GM18502 (cell line): Measurements from ENCODE around the gene HOXC9.

Source experiments
- ATAC-seq: cut with Tn5 transposase; IDR thresholded peaks from one replicate; pipeline ENCODE4 v1.9.1; 2021; ENCODE audit warnings: mild to moderate bottlenecking; ENCODE audit not compliant: unreplicated experiment, poor library complexity

The HOXC9 gene

DNA sequence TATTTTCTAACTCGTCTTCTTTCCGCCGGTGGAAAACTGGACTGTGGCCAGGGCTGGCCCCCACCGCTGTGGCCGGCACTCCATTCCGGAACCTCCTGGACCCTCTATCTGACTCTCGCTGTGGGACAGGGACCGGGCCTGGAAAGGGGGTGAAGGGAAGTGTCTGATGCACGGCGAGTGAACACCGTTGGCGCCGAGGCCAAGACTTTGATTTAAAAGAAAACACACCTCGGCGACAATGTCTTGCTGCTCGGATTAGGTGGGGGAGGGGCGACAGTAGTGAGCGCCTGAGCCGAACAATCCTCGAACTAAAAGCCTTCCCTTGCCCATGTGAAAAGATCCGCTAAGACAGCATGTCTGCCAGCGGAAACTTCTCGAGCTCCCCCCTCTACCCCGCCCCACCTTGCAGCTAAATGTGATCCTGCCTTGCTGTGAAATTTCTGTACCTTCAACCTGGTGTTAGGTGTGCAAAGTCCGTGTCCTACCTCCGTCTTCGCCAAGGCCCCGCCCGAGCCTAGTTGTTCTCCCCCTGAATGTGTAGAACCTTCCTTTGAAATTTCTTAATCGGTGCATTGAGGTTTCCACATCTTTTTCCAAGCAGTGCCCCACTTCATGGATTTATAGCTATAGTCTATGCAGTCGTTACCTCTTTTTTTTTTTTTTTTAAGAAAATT lies 24.3 kb upstream of the HOXC9 start:
- no peak for ATAC-seq

DNA sequence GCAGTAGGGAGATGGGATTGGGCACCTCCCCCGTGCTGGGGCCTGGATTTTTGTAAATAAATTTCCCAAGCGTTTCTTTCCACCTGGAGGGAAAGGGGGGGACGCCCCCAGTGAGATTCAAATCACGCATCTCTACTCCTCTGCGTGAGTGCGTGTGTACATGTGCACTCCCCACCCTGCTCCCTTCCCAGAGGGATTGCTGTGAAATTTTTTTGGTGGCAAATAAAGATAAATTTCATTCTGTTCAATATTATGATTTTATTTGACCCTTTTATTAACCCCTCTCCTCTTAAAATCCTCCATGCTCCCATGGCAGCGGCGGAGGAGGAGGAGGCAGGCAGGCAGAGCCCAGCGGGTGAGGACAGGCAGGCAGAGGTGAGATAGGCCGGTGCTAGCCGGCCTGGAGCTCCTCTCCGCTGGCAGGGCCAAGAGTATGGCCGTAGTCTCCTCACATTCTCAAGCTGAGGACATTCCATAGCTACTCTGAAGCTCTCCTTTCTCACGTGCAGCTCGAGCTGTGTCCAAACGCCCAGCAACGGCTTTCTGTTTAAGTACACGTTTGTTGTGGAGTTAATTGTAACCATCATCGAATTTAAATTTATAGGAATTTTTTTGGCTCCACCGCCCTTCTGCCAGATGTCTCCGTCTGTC lies 23.7 kb upstream of the HOXC9 start:
- no peak for ATAC-seq

DNA sequence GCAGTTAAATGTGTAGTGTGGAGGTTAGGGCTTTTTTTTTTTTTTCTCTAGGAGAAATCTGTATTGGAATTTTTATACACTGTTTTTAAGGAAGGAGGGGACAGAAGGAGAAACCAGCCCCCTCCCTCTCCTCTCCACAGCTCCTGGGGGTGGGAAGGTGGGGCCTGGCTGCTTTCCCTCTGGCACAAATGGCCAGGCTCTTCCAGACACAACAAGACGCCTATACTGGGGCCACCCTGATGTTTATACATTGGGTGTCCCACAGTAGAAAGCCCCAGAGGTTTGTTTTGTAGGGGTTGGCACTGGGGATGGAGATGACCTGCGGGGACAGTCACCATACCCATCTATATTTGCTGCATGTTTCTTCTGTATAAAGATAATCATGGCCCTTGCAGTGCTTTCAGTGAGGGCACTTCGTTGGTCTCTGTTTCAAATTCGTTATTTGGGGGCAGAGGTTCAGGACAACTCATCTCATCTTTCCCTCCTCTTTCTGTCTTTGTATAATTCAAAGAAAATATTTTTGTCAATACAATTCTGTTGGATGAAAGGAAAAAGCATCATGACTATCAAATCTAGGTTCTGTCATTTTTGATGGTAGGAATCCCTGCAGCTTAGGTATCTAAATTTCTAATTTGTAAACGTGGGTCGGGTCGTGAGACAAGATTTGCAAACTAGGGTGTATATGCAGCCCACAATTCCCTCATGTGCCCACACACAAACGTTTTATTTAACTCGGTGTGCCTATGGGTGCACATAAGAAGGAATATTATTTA lies 23.0 kb upstream of the HOXC9 start:
- ATAC-seq, result no peak

DNA sequence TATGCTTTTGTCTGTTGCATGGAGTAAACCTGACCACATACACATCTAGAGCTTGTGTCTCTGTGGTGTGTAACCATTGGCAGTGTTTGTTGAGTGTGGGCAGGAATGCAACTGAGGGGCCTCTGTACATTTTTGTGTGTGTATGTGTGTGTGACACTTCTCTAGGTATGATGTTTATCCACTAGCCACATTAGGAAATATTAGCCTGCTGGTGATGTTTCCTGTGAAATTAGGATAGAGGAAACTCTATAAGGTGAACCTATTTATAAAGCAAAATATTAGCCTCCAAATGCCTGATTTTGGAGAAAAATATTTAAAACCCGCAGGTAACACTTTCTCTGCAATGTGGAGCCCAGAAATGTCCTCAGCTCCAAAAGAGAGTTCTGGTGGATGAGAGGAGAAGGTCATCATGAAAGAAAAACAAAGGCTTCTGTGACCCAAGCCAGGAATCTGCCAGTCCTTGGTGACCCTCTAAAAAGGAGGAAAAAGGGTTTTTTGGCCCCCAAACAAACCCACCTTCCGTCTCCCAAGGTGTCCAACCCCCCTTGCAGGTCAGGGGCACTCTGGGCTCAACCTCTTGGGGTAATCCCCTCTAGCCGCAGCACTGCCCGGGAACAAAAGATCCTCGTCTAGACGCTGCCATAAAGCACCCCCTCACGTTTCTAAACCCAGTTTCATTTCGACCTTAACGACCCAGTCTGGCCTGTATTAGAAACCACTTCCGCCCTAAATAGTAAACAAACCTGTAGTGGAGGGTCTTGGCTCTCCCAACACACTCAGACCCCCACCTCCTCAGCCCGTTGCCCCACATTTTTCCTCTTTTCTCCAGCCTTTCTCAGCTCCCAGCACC lies 22.1 kb upstream of the HOXC9 start:
- no peak for ATAC-seq

DNA sequence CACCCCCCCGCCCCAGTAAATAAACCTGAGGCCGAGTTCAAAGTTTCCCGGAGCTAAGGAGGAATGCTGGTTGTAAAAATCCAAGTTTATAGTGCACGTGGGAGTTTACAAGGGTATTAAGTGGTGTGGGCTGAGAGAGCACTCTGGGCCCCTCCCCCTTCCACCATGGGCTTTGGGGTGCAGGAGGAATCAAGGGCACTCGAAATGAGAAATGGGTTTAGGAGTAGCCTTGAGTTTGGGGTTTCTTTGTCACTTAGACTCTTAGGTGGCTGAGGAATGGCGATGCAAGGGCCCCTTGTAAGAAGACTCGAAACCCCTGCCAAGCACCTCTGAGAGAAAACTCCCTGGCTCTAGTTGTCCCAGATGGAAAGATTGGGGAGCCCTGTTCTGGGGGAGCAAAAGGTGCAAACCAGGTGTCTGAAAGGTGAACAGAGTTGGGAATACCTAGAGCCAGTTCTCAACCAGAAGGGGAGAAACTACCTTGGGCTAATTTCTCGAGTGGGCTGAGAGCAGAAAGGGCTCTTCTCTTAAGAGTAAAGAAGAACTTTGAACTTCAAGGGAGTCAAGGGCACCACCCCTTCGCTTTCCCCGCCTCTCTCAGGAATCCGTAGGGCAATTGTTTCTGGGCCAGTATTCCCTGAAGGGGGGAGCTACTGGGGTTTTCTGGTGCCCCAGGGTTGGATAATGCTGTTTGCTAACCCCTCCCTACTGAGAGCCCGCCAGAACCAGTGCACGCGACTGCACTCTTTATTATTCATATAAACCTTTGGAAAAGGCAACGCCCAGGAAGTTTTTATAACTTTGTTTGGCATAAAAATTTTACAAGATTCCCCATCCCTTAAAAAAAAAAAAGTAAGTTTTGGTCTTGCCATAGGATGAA lies 21.2 kb upstream of the HOXC9 start:
- no peak for ATAC-seq

DNA sequence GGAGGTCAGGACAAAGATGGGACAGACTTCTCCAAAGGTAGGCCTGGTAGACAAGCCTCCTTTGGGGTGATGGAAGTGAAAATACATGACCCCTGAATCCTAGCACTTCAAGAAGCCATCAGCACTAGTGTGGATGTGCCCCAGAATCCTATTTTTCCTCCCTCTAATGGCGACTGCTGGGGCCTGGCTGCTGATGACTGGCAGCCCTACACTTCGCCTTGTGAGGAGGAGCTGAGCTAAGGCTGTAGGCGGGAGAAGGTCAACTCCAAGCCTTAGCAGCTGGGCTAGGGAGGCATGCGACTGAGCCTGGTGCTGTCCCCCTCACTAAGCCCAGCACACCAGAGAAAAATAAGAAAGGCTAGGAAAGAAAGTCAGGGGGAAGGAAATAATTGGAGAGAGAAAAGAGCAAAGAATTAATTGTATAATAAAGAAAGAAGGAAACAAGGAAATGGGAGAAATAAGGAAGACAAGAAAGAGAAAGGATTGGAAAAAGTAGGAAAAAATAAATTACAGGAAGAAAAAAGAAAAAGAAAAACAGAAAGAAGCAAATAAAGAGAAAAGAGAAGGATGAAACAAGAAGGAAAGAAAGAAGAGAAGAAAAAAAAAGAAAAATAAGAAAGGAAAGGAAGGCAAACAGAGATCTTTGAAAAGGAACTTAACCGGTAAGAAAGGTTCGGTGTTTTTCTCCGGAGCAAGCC lies 19.7 kb upstream of the HOXC9 start:
- ATAC-seq, result no peak

DNA sequence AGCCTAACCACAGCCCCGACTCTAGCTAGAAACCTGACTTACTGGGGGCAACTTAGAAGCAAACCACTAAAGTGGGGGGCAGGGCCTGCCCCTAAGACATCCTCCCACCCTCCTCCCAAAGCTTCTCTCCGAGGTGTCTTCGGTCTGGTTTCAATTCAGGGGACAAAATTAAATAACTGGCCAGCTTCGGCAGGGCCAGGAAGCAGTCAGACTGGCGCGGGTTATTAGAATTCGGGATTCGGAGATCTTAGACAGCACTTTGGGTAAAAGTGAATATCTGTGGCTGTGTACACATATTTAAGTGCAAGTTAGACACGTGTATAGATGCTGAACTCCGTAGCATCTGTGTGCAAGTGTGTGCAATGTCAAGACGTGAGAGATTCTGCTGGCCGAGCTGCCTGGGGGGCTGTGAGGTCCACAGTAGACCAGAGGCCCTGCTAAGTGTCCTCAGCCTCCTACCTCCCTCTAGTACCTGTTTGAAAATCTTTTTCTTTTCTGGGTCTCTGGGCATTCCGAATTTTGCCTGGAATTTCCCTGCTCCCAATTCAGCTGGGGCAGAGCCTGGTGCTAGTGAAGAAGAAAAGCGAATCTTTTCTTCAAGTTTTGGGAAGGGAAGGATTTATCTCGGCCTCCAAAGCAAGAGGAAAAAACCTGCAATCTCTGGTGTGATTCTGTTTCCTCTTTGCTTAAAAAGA lies 19.0 kb upstream of the HOXC9 start:
- no peak for ATAC-seq

DNA sequence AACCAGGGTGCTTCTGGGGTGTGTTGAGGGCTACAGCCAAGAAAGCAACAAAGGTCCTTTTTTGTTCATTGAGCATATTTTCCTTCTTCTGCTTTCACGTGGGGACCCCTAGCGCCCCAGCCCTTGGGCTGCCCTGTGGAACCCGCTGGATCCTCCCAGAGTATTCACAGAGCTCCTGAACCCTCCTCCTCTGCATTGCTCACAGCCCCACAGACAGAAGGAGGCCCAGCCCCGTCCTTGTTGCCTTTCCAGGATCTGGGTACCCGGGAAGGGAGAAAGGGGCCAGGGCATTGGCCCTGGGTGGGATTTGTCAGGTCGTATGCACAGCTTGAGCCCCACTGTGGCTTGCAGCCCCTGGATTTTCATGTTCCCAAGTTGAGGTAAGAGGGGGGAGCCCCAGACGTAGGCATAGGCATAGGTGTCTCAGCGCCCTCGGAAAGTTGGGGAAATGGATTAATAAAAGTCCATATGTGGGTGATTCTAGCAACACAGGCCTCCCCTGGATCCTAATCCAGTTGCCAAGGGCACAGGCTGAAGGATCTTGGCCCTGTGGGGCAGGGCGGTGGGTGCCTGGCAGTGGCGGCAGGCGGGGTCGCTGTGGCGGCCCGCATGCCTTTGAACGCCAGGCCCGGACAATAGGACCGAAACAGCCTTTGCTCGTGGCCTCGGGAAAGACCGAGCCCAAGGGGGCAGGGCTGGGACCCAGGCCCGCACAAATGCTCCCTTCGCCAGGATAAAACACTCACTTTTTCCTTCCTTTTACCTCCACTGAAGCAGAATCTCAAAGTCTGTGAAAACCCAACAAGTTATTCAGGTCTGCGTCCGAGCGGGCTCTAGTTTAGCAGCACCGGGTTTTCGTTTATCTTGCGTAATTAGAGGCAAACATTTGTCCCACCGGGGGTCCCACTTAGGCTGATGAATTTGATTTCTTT lies 18.1 kb upstream of the HOXC9 start:
- ATAC-seq, result no peak

DNA sequence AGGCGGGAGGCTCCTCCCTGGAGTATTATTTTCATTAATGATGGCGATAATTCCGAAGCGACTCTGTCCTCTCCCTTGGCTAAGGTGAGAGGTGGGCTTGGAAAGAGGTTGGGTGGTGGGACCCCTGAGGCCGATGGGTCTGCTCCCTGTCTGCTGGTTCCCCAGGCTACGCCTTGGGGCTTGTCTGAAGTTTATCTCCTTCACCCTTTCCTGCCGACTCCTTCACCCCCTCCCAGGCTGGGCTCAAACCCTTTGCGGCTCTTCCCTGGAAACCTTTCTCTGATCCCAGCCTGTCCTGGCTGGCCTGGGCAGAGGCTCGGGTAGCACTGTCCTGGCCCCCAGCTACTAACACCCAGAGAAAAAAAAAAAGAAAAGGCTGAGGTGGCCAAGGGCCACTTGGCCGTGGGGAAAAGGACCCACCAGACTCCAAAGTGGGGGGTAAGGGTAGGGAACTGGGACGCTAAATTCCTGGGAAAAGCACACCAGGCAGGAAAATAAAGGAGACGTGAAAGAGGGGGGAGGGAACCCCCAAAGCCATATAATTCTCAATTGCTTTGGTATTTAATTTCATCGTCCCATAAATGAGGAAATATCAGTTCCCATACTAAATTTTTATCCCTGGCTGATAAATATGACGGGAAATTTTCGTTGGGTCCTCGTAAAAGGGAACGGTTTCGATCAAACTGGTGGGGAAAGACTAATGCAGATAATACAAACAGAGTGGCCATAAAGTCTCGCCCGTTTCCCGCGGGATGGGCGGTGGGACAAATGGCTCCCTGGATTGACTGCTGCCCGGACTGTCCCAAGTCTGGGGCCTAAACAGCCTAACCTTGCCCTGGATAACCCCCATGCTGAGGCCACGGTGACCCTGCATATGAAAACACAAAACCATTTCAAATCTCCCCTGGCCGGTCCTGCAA lies 17.1 kb upstream of the HOXC9 start:
- ATAC-seq, result no peak

DNA sequence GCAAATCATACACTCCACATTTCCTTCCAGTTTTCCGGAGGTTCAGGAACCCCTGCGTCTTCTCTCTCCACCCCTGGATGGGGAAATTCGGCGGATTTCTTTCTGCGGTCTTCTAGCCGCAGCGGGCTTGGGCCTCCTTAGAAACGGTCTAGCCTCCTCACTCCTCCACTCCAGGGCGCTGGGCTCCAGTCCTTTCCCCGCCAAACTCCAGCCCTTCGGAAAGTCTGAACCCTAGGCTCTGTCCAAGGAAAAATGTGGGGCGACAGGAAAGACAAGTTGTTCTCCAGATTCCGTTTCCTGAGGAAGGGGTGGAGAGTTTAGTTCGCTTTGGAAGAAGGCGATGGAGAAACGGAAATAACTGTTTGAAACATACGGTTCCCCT lies 16.4 kb upstream of the HOXC9 start:
- no peak for ATAC-seq

DNA sequence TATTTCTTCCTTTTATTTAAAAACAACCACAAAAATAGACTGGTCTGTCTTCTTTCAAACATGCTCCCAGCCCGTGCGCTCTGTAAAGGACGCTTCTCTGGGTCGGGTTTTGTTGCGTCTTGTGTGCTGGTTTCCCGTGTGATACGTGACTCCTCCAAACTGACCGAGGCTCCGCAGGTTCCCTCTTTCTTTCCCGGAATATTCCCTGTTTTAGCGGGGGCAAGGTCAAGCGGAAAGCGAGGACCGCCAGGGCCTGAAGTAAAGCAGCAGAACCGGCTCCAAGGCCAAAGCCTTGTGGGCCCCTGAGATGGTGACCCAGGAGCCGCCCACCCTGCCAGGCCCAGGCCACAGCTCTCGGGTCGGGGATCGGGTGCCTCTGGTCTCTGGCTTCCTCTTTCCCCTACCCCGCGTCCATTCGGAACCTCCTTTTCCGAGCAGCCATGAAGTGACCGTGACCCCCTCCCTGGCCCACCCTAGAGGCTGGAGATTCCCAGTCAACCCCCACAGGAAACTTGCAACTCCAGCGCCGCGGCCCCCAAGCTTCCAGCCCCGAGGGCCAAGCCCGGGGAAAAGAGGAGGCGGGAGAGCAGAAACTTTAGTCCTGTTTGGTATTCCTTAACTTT lies 15.9 kb upstream of the HOXC9 start:
- ATAC-seq, result no peak

DNA sequence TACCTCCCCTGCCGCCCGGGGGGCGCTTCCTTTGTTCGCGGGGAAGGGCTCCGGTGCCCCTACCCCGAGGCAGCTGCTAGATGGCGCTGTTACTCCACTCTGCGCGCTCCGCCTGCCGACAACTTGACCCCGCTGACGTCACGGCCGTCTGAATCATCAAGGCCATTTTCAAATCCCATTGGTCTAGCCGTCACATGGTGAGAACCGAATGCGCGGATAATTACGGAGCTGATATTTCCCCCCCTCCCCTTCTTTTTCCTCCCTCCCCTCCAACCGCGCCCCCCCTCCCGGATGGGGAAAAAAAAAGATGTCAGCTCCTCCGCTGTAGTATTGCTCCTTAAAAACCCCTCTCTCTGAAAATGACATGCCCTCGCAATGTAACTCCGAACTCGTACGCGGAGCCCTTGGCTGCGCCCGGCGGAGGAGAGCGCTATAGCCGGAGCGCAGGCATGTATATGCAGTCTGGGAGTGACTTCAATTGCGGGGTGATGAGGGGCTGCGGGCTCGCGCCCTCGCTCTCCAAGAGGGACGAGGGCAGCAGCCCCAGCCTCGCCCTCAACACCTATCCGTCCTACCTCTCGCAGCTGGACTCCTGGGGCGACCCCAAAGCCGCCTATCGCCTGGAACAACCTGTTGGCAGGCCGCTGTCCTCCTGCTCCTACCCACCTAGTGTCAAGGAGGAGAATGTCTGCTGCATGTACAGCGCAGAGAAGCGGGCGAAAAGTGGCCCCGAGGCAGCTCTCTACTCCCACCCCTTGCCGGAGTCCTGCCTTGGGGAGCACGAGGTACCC lies 14.9 kb upstream of the HOXC9 start, which contains the start of gene HOXC10:
HOXC10 (plus strand) TSS at position 246 of the 791 bp plus-strand sequence; CDS start at position 360, 114 bp downstream.
- no peak for ATAC-seq

DNA sequence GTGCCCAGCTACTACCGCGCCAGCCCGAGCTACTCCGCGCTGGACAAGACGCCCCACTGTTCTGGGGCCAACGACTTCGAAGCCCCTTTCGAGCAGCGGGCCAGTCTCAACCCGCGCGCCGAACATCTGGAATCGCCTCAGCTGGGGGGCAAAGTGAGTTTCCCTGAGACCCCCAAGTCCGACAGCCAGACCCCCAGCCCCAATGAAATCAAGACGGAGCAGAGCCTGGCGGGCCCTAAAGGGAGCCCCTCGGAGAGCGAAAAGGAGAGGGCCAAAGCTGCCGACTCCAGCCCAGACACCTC lies 14.3 kb upstream of the HOXC9 start:
- no peak for ATAC-seq

DNA sequence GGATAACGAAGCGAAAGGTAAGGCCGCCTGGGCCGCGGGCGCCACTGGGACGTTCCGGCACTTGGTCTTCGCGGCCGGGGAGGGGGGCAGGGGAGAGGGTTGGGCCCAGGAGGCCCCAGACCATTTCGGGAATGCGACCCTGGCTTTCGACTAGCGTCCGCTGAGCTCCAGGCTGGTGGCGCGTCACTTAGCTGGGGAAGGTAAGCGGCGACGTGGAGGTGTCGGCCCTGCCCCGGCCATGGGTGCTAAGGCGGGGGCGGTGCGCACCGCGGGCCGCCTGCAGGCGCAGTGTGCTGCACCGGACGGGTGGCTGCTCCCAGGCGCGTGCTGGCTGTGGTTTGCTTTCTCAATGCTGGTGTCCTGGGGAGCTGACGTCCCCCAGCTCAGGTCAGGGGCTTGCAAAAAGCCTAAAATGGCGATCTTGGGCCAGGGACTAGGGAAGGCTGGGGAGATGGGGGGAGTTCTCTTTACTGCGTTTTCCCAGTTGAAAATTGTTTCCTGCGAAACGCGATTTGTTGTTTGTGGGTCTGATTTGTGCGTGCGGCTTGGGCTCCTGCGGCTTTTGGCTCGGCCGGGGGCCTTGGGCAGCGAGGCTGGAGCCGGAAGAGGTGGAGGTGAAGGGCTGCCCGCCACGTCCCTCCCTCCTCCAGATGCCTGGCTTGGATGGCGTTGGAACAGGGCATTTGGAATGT lies 13.8 kb upstream of the HOXC9 start:
- no peak for ATAC-seq
